GM15510 (cell line): Measurements from ENCODE around the gene NDUFA1.

Experiments used
- POLR2A ChIP-seq: IDR thresholded peaks from 3 replicates; pipeline ENCODE4 v1.6.1; 2011; ENCODE audit warnings: borderline replicate concordance; ENCODE audit not compliant: insufficient read length; ENCODE audit errors: extremely low read depth

NDUFA1 gene

GRCh38 chrX:119887721-119888425 is 16.2 kb downstream of the NDUFA1 start:
- no peak for TF ChIP-seq POLR2A

- TF ChIP-seq POLR2A = no peak
Measured at GRCh38 chrX:119895843-119896326, 24.3 kb downstream of the NDUFA1 start, which contains the start of gene AKAP14. Gene AKAP14, plus strand, starts transcription at chrX:119895893. Its CDS starts 7,331 bp downstream, at chrX:119903224.

- TF ChIP-seq POLR2A = no peak
Measured at GRCh38 chrX:119899125-119899524, 27.5 kb downstream of the NDUFA1 start.

- TF ChIP-seq POLR2A = no peak
Measured at GRCh38 chrX:119900976-119901375, 29.3 kb downstream of the NDUFA1 start.

- TF ChIP-seq POLR2A = no peak
Measured at GRCh38 chrX:119916310-119916709, 44.7 kb downstream of the NDUFA1 start.

- TF ChIP-seq POLR2A = no peak
Measured at GRCh38 chrX:119917877-119918276, 46.2 kb downstream of the NDUFA1 start.

GRCh38 chrX:119919835-119920585 is 48.4 kb downstream of the NDUFA1 start:
- no peak for TF ChIP-seq POLR2A
